Activated CD4-positive, alpha-beta T cell treated with anti-CD3 and anti-CD28 coated beads, Interleukin-2, amount 50 U/mL, for 1 hour (primary cell): ENCODE measurements around the gene SLC26A4.
A peak's percentile ranks its signal among the peaks of the same experiment; 100 is the strongest.

Source experiments
- DNase-seq: peaks from one replicate; pipeline ENCODE4 v3.0.0-alpha.2; 2020

Gene SLC26A4

GRCh38 chr7:107697321-107698049, 36.9 kb downstream of the SLC26A4 start:
- DNase-seq: no peak

GRCh38 chr7:107700570-107700969, 39.9 kb downstream of the SLC26A4 start:
- no peak for DNase-seq

- DNase-seq: no peak
Measured at GRCh38 chr7:107701191-107701590, 40.6 kb downstream of the SLC26A4 start.

GRCh38 chr7:107703219-107703618, 42.6 kb downstream of the SLC26A4 start:
- no peak for DNase-seq

- DNase-seq: no peak
Measured at GRCh38 chr7:107703872-107704271, 43.2 kb downstream of the SLC26A4 start.

GRCh38 chr7:107708956-107709355, 48.3 kb downstream of the SLC26A4 start:
- DNase-seq: no peak

GRCh38 chr7:107711301-107711700, 50.7 kb downstream of the SLC26A4 start:
- no peak for DNase-seq

GRCh38 chr7:107712025-107712424, 51.4 kb downstream of the SLC26A4 start:
- no peak for DNase-seq

- DNase-seq: no peak
Measured at GRCh38 chr7:107712896-107713295, 52.3 kb downstream of the SLC26A4 start.

- DNase-seq: no peak
Measured at GRCh38 chr7:107715531-107715930, 54.9 kb downstream of the SLC26A4 start.

- DNase-seq: no peak
Measured at GRCh38 chr7:107718456-107719193, 58.0 kb downstream of the SLC26A4 start.

GRCh38 chr7:107721286-107721685, 60.7 kb downstream of the SLC26A4 start:
- no peak for DNase-seq

- DNase-seq: no peak
Measured at GRCh38 chr7:107723255-107723654, 62.6 kb downstream of the SLC26A4 start.

- DNase-seq: peak; percentile 37
Measured at GRCh38 chr7:107725138-107725740, 64.6 kb downstream of the SLC26A4 start.

- DNase-seq: no peak
Measured at GRCh38 chr7:107726356-107727130, 65.9 kb downstream of the SLC26A4 start.

GRCh38 chr7:107728276-107728675, 67.6 kb downstream of the SLC26A4 start:
- no peak for DNase-seq

GRCh38 chr7:107742678-107743566, 82.3 kb downstream of the SLC26A4 start:
- no peak for DNase-seq

- DNase-seq: peak; percentile 97
Measured at GRCh38 chr7:107743567-107744344, 83.1 kb downstream of the SLC26A4 start, which contains the start of gene CBLL1. CBLL1 (plus strand) TSS chr7:107744142; CDS start chr7:107744164, 22 bp downstream.

GRCh38 chr7:107744345-107744750, 83.7 kb downstream of the SLC26A4 start:
- no peak for DNase-seq

- no peak for DNase-seq
Measured at GRCh38 chr7:107746006-107746405, 85.4 kb downstream of the SLC26A4 start.

- DNase-seq: no peak
Measured at GRCh38 chr7:107751113-107751512, 90.5 kb downstream of the SLC26A4 start.
